Neural progenitor cell (in vitro differentiated cells): ENCODE results near the gene KRT37.
"Not testable (repeated sequence)": the region's sequence is repeated elsewhere in the genome, so short reads cannot be mapped to it uniquely, and the experiment has no call there.

Source experiments
- CTCF ChIP-seq: fragments of 200-600 bp; sonication (generic); IDR thresholded peaks from 2 replicates; pipeline ENCODE4 v1.5.1; 2017; ENCODE audit warnings: antibody characterized with exemption, mild to moderate bottlenecking
- EZH2phosphoT487 ChIP-seq: fragments of 200-600 bp; sonication (generic); IDR thresholded peaks from 2 replicates; pipeline ENCODE4 v1.6.1; 2017; ENCODE audit warnings: antibody characterized with exemption

DNA sequence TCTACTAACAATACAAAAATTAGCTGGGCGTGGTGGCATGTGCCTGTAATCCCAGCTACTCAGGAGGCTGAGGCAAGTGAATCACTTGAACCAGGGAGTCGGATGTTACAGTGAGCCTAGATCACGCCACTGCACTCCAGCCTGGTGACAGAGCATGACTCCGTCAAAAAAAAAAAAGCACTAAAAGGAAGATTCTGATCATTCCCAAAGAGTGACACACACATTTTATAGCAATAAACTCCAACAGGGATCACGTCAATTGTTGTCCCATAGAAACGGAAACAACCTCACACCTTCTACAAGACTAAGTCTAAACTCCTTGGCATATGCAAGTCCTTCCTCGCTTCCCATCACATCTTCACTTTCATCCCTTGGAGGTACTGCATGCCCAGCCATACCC, 44.3 kb downstream of the KRT37 start:
- TF ChIP-seq CTCF, EZH2phosphoT487: not testable (repeated sequence)
